ENCODE data around the gene DMPK. TPM values are rescaled to one million over a fixed set of nuclear protein-coding genes. Genes with fewer than 3 reads are reported as not detected.

Gene DMPK
- total RNA-seq, 1 donor from 2014 or later: 42.6 TPM

DNA sequence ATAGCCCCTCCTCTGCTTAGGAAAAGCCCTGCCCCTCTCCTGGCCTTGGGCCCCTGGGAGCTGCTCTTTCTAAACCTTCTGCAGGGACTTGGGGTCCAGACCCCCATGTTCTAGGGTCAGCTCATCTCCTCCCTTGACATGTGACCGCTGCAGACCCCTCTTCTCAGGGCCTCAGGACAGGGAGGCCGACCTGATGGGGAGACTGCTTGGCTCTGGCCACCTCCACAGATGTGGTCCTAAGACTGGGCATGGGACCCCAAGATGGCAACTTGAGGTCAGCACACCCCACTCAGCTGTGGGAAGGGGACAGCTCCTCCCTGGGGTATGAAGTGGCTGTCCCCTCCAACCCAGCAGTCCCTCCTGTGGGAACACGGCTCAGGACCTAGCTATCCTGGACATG lies 9.4 kb downstream of the DMPK start:
- TF ChIP-seq, protein P1, sequence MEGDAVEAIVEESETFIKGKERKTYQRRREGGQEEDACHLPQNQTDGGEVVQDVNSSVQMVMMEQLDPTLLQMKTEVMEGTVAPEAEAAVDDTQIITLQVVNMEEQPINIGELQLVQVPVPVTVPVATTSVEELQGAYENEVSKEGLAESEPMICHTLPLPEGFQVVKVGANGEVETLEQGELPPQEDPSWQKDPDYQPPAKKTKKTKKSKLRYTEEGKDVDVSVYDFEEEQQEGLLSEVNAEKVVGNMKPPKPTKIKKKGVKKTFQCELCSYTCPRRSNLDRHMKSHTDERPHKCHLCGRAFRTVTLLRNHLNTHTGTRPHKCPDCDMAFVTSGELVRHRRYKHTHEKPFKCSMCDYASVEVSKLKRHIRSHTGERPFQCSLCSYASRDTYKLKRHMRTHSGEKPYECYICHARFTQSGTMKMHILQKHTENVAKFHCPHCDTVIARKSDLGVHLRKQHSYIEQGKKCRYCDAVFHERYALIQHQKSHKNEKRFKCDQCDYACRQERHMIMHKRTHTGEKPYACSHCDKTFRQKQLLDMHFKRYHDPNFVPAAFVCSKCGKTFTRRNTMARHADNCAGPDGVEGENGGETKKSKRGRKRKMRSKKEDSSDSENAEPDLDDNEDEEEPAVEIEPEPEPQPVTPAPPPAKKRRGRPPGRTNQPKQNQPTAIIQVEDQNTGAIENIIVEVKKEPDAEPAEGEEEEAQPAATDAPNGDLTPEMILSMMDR (IDR thresholded peaks at IDR 0.05): no peak
- Histone ChIP-seq H3K36me3 (peaks cover 30% of the 10 kb centered on the region), H3K4me1 (peaks cover 13% of the 10 kb centered on the region), H3K9me3 (no peaks in the 10 kb centered on the region), H3K27ac (no peak overlapping the region), H3K4me3 (no peak overlapping the region), H3K27me3 (ENCODE audit: low read depth) (peaks cover 24% of the 10 kb centered on the region)
- ATAC-seq (no peak), DNase-seq (no peak)
- intact Hi-C loops (cut with DNase I): no loop called here

DNA sequence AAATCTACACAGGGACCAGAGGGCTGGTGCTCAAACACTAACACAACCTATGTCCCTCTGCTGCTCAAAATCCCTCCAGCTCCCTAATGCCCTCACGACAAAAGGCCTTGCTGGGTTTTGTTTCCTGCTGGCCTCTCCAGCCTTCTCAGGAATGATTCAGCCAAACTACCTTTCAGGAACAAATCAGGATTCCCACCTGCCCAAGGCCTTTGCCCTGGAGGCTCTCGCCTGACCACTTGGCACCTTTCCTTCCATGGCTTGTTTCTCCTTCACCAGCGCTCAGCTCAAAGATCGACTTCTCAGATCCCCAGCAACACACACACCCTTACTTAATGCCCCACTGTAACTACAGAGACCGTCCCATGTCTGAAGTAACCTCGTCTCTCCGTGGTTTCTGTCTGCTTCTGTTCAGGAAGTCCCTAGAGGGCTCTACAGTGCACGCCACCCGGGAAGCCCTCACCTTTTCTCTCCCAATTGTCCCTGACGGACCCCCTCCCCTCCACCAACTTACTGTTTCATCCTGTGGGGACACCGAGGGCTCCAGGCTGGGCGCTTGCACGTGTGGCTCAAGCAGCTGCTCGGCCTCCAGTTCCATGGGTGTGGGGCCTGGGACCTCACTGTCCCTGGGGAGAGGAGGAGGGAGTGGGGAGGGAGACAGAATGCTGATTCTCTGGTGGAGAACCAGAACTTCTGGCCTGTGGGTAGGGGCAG lies 10.0 kb downstream of the DMPK start:
- DNase-seq (no peak), ATAC-seq (no peak)
- no peak overlapping the region for H3K27ac ChIP-seq
- peaks cover 24% of the 10 kb centered on the region for H3K36me3 ChIP-seq
- H3K4me1 ChIP-seq: peaks cover 17% of the 10 kb centered on the region
- H3K9me3 ChIP-seq: no peaks in the 10 kb centered on the region
- peaks cover 17% of the 10 kb centered on the region for H3K27me3 ChIP-seq (ENCODE audit: low read depth)
- H3K4me3 ChIP-seq: no peak overlapping the region
- intact Hi-C loops (cut with DNase I): no loop called here
- TF ChIP-seq, protein P1 (IDR thresholded peaks at IDR 0.05): no peak

DNA sequence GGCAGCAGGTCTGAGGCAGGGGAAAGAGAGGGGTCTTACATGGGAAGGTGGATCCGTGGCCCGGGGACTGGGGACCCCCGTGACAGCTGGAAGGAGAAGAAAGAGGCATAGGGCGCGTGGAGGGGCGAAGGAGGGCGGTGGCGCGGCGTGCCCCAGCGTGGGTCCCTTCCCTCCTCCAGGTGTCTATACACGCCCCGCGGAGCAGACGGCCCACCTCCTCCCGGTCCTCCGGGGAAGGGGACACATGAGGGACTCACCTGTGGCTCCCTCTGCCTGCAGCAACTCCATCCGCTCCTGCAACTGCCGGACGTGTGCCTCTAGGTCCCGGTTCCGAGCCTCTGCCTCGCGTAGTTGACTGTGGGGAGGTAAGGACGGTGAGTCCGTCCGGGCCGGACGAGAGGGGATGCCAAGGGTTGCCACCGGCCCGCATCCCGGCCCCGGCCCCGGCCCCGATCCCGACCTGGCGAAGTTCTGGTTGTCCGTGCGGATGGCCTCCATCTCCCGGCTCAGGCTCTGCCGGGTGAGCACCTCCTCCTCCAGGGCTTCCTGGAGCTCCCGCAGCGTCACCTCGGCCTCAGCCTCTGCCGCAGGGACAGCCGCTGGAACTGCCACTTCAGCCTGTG lies 10.9 kb downstream of the DMPK start:
- intact Hi-C loops (cut with DNase I): no loop called here
- Histone ChIP-seq H3K4me3 (peak overlapping the region; percentile 73), H3K27me3 (ENCODE audit: low read depth) (peaks cover 18% of the 10 kb centered on the region), H3K27ac (peak overlapping the region; percentile 89), H3K9me3 (no peaks in the 10 kb centered on the region), H3K4me1 (peaks cover 26% of the 10 kb centered on the region), H3K36me3 (peaks cover 16% of the 10 kb centered on the region)
- ATAC-seq (no peak), DNase-seq (no peak)
- TF ChIP-seq, protein P1 (IDR thresholded peaks at IDR 0.05): no peak

DNA sequence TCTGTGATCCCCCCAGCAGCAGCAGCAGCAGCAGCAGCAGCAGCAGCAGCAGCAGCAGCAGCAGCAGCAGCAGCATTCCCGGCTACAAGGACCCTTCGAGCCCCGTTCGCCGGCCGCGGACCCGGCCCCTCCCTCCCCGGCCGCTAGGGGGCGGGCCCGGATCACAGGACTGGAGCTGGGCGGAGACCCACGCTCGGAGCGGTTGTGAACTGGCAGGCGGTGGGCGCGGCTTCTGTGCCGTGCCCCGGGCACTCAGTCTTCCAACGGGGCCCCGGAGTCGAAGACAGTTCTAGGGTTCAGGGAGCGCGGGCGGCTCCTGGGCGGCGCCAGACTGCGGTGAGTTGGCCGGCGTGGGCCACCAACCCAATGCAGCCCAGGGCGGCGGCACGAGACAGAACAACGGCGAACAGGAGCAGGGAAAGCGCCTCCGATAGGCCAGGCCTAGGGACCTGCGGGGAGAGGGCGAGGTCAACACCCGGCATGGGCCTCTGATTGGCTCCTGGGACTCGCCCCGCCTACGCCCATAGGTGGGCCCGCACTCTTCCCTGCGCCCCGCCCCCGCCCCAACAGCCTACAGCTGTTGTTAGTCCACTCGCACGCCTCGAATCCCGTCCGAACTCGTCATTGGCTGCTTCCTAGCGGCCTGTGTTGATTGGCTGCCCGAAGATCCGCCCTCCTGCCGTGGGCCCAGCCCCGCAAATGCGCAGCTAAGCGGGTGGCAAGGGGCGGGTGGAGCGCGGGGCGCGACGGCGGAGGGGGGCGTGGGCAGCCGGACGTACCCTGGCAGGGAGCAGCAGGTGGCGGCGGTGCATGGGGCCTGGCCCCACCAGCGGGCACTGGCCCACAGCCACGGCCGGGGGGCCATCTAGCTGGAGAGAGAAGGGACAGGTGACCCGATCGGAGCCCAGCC lies 11.8 kb downstream of the DMPK start:
- intact Hi-C loops (cut with DNase I): no loop called here
- TF ChIP-seq, protein P1 (IDR thresholded peaks at IDR 0.05): peak; percentile 97
- peaks cover 14% of the 10 kb centered on the region for H3K36me3 ChIP-seq
- H3K4me1 ChIP-seq: peaks cover 34% of the 10 kb centered on the region
- no peaks in the 10 kb centered on the region for H3K9me3 ChIP-seq
- peak; percentile 85 to 89 for ATAC-seq
- peak overlapping the region; percentile 73 for H3K4me3 ChIP-seq
- peaks cover 26% of the 10 kb centered on the region for H3K27me3 ChIP-seq (ENCODE audit: low read depth)
- DNase-seq: peak; percentile 96
- peak overlapping the region; percentile 89 for H3K27ac ChIP-seq

DNA sequence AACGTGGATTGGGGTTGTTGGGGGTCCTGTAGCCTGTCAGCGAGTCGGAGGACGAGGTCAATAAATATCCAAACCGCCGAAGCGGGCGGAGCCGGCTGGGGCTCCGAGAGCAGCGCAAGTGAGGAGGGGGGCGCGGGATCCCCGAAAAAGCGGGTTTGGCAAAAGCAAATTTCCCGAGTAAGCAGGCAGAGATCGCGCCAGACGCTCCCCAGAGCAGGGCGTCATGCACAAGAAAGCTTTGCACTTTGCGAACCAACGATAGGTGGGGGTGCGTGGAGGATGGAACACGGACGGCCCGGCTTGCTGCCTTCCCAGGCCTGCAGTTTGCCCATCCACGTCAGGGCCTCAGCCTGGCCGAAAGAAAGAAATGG lies 12.5 kb downstream of the DMPK start:
- ATAC-seq (peak in 1 of 2 donors; percentile 3), DNase-seq (peak; percentile 68)
- peaks cover 13% of the 10 kb centered on the region for H3K36me3 ChIP-seq
- H3K27me3 ChIP-seq (ENCODE audit: low read depth): peaks cover 26% of the 10 kb centered on the region
- no peaks in the 10 kb centered on the region for H3K9me3 ChIP-seq
- peak overlapping the region; percentile 73 for H3K4me3 ChIP-seq
- peak overlapping the region; percentile 89 for H3K27ac ChIP-seq
- TF ChIP-seq, protein P1 (IDR thresholded peaks at IDR 0.05): no peak
- H3K4me1 ChIP-seq: peaks cover 34% of the 10 kb centered on the region
- intact Hi-C loops (cut with DNase I): no loop called here

Measured in lower lobe of right lung (tissue), 2 donors.